Measurements from ENCODE around the gene RYR2.

The RYR2 gene

GRCh38 chr1:237384213-237384612, 342.2 kb downstream of the RYR2 start:
- DNase-seq: no peak

DNA sequence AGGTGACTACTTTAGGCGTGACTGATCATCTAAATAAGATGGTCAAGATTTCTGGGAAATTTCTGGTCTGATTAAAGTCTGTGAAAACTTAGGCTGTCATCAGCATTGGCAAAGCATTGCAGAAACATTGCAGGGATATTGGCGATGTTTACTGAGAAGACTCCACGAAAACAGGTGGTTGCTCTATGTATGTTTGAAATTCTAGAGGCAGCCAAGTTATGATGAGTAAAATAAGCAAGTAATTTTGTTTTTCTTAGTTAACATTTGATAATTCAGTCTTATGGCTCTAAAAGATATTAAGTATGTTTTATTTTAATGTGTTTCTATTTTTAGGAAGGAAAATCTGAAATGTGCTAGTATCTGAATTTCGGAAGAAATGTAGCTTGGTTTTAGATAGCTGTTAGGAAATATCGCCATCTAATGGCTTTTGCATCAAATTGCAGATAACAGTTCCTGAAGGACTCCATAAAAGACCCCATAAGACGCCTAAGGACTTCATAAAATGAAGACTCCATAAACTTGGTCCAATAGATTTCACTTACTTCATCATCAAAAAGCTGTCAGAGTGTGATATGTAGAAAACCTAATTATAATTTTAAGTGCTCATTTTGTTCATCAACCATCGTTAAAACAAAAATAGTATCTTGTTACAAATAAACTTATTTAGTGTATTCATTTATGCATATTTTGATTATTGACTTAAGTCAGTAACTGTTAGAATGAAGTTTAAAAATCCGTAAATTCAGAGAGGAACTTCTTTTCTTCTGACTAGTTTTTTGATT, 344.6 kb downstream of the RYR2 start:
- DNase-seq: peak; percentile 22

DNA sequence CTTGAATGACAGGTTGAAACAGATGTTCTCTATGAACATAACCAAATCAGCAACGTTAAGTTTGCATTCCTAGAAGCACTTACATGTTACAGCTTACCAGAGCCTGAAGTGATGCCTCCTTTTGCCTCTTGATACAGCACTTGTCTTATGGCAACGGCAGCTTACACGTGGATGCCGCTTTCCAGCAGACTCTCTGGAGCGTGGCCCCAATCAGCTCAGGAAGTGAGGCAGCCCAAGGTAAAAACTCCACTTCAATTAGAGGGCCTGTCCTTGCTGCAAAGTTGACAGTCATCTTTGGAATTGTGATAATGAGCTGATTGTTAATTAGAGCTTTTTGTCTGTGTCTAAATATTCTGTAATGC, 345.1 kb downstream of the RYR2 start:
- DNase-seq: no peak

- DNase-seq: no peak
These were observed 348.8 kb downstream of the RYR2 start for GRCh38 chr1:237390823-237391222.

- DNase-seq: no peak
These were observed 351.6 kb downstream of the RYR2 start for GRCh38 chr1:237393632-237394031.

DNA sequence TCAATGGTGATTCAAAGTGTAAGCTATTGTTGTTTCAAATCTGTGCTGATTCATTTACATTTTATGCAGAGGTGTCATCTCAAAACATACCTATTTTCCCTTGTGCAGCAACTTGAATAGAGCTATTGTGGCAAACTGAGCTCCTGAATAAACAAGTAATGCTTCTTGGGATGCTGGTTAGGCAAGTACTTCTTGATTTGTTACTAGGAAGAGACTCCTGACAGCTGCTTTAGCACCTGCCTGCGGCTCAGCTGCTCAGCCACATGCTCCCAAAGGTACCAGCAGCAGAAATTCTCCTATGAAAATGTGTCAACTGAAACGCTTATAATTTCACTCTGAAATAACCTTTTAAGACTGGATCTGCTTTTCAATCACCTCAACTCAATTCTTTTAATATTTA, 352.3 kb downstream of the RYR2 start:
- no peak for DNase-seq

GRCh38 chr1:237396426-237396825, 354.4 kb downstream of the RYR2 start:
- no peak for DNase-seq

DNA sequence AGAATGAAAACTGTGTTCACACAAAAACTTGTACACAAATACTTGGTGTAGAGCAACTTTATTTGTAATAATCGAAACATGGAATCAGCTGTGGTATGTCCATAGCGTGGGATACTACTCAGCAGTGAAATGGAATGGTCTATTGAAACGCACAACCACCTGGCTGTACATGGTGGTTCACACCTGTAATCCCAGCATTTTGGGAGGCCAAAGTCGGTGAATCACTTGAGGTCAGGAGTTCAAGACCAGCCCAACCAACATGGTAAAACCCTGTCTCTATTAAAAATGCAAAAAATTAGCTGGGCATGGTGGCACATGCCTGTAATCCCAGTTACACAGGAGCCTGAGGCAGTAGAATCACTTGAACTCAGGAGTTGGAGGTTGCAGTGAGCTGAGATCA, 356.8 kb downstream of the RYR2 start:
- DNase-seq: no peak

DNA sequence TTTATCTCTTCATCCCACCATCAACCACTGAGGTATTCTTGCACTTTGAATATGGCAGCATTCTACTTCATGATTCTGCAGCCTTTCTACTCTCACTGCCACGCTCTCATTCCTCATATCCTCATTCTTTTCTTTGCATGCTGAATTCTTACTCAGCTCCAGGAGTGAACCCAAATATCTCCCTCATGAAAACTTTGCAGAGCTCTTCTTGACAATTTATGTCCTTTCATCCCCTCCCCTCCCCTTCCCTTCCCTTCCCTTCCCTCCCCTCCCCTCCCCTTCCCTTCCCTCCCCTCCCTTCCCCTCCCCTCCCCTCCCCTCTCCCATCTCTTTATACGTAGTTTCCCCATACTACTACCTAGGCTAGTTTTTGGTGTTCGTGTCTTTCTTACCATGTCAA, 363.9 kb downstream of the RYR2 start:
- no peak for DNase-seq

DNA sequence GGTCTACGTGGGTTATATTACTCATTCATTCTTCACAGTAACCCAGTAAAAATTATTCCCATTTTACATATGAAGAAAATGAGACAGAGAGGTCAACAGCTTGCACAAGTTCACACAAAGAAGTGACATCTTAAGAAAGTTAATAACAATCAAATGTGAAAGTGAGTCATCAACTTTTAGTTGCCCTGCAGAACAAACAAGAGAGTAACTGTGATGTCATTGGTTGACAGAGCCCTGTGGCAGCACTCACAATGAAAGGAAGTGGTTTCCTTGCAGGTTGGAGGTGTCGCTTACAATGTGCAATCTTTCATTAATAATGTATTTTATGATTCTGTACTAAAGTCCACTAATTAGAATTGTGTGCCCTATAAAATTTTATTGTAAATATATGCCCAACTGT, 369.6 kb downstream of the RYR2 start:
- DNase-seq: no peak

DNA sequence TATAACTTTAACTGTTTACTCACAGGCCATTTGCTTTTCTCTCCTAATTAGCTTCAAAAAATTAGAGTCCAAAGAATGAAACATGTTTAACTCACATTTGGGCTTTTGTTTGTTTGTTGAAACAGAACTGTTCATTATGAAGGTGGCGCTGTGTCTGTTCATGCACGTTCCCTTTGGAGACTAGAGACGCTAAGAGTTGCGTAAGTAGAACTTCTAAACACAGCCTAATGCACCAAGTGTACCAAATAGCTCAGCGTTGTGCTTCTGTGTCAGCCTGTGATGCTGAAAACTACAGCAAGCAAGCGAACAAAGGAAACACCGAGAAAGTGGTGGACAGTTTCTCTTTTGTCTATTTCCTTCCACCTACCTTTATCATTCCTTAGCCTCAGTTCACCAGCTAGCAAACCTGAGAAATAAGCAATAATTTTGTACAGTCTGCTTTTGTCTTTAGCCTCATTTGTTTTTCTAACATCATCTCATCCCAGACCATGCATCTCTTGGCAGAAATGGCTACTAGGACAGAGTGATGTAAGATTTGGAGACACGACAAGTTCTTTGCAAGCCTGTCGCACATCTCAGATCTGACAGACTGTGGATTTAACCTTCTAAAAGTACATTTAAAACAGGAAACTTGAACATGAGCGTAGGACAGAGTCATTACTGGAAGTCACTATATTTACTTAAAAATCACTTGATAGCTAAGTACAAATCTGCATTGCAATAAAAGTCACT, 375.1 kb downstream of the RYR2 start:
- DNase-seq: no peak

- no peak for DNase-seq
These were observed 386.8 kb downstream of the RYR2 start for GRCh38 chr1:237428809-237429208.

DNA sequence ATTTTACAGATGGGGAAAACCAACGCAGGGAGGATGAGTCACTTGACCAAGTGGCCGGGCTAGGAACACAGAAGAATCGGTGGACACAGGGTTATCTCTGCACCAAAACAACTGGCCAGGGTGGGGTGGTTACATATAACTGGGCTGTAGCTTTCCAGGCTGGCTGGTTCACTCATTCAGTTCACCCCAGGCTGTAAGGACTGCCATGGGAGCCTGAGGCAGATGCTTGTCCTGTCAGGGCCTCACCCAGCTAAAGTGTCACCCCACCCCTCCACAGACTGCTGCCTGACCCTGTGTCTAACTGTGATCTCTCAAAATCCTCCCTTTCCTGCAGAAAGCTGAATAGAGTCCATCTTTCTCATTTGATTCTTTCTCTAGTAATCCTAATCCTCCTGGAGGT, 387.3 kb downstream of the RYR2 start:
- no peak for DNase-seq

GRCh38 chr1:237431448-237431847, 389.5 kb downstream of the RYR2 start:
- no peak for DNase-seq

- no peak for DNase-seq
These were observed 398.4 kb downstream of the RYR2 start for GRCh38 chr1:237440346-237440745.

- DNase-seq: no peak
These were observed 402.3 kb downstream of the RYR2 start for GRCh38 chr1:237444120-237444790.

DNA sequence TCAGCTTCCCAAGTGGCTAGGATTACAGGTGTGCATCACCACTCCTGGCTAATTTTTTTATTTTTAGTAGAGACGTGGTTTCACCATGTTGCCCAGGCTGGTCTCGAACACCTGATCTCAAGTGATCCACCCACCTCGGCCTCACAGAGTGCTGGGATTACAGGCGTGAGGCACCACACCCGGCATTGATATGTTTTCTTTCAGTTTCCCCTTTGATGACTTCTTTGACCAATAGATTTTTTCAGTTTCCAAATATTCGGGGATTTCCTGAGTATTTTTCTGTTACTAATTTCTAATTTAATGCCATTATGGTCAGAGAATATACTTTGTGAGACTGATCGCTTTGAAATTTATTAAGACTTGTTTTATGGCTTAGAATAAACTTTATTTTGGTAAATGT, 406.1 kb downstream of the RYR2 start:
- no peak for DNase-seq

DNA sequence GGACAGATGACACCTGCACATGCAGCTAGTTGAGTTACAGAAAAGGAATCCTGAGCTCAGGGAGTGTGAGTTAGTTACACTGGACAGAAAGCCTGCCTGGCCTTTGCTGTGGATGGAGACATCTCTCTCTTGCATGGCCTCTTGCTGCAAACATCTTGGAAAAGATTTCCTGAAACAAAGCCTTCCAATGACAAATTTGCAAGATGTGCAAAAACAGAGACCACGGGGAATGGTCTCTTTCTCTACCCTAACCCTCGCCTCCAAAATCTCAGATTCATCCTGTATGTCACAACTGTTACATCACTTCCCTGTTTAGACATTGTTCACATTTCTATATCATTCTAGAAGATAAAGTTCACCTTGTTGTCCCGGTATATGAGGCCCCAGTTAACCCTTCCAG, 415.6 kb downstream of the RYR2 start:
- DNase-seq: no peak

- no peak for DNase-seq
These were observed 425.3 kb downstream of the RYR2 start for GRCh38 chr1:237467320-237467719.

DNA sequence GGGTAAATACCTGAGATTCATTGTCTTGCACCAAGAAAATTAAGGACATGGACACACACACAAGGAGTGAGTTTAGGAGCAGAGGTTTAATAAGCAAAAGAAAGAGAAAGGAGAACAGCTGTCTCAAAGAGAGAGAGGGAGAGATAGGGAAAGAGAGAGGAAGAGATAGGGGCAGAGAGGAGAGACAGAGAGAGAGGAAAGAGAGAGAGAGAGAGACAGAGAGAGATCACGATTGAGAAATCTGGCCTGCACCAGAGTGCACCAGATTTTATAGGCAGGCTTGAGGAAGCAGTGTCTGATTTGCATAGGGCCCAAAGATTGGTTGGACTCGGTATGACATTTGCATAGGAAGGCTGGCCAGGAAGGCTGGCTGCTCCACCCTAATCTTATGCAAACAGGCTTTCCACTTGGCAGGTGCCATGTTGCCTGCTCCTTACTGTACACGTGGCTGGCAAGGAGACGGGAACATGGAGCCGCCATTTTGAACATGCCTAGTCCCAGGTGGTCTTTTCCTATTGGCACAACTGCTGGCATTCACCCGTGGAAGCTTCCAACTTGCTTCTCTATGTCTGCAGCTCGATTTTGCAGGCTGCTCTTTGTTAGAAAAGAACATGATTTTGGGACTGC, 428.8 kb downstream of the RYR2 start:
- peak; percentile 86 for DNase-seq

DNA sequence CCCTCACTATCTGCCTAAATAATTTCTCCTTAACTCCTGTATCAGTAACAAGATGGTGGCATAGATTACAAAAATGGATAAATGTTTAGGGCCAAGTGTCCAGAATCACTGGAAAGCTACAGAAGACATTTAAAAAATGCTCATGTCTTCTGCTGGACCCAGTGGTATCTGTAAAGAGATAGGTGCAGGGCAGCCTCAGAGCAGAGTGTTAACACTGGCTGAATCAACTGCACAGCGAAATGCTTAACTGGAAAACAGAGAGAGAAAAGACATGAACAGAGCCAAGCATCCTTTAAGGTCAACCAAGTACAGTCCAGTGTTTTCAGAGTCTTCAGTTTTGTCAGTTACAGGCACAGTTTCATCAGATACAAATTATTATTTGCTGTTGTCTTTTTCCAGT, 429.4 kb downstream of the RYR2 start:
- DNase-seq: no peak

- DNase-seq: no peak
These were observed 430.0 kb downstream of the RYR2 start for GRCh38 chr1:237471956-237472355.

- no peak for DNase-seq
These were observed 431.9 kb downstream of the RYR2 start for GRCh38 chr1:237473854-237474253.

GRCh38 chr1:237478082-237478481, 436.1 kb downstream of the RYR2 start:
- DNase-seq: no peak
